Epithelial cell of proximal tubule (primary cell): ENCODE results near the gene PLOD3. TPM values are rescaled to one million over a fixed set of nuclear protein-coding genes. Genes with fewer than 3 reads are reported as not detected.
A peak's percentile ranks its signal among the peaks of the same experiment; 100 is the strongest.

ENCODE experiments used
- DNase-seq: peaks from one replicate; pipeline ENCODE4 v3.0.0-alpha.2; 2011; ENCODE audit warnings: low read depth
- H3K4me3 ChIP-seq: 2 replicates; pipeline ENCODE4 v1.5.1; 2011; ENCODE audit warnings: low read depth, mild to moderate bottlenecking, low read length
- CTCF ChIP-seq: conservative IDR thresholded peaks from 2 replicates; pipeline ENCODE4 v1.5.1; 2012; ENCODE audit warnings: low read depth, mild to moderate bottlenecking, low read length
- total RNA-seq: library from RNA; depleted of rRNA; stranded (reverse); fragments of >200 nt; gene quantifications from 2 replicates; pipeline ENCODE4 v1.2.3, GENCODE V29; 2015

Gene PLOD3
- total RNA-seq, 1 donor from 2014 or later = 75.0 TPM

GRCh38 chr7:101251871-101252659, 34.7 kb upstream of the PLOD3 start:
- DNase-seq = peak; percentile 87
- TF ChIP-seq CTCF = no peak
- peak overlapping the region; percentile 94 for H3K4me3 ChIP-seq

GRCh38 chr7:101250324-101250723, 32.9 kb upstream of the PLOD3 start:
- no peak for TF ChIP-seq CTCF
- H3K4me3 ChIP-seq = no peak overlapping the region
- DNase-seq = no peak

- no peak for TF ChIP-seq CTCF
- no peak for DNase-seq
- no peak overlapping the region for H3K4me3 ChIP-seq
These were observed 30.9 kb upstream of the PLOD3 start for GRCh38 chr7:101248276-101248675.

- no peak for DNase-seq
- no peak for TF ChIP-seq CTCF
These were observed 27.8 kb upstream of the PLOD3 start for GRCh38 chr7:101245147-101245668.

GRCh38 chr7:101244375-101245146, 27.2 kb upstream of the PLOD3 start, which contains the start of gene FIS1:
Gene FIS1 (minus strand): TSS chr7:101245081. CDS start chr7:101245004, 77 bp downstream.
- H3K4me3 ChIP-seq = peak within 1 kb of the TSS; percentile 95
- DNase-seq = peak; percentile 38
- peak; percentile 84 for TF ChIP-seq CTCF

More at GRCh38 chr7:101245147-101245668, 27.8 kb upstream of the PLOD3 start:
- peak overlapping the region; percentile 95 for H3K4me3 ChIP-seq

- H3K4me3 ChIP-seq = peak overlapping the region; percentile 95
- DNase-seq = no peak
- no peak for TF ChIP-seq CTCF
These were observed 26.4 kb upstream of the PLOD3 start for GRCh38 chr7:101243646-101244374.
